GM23338 (cell line): Measurements from ENCODE around the gene CCDC122.

Experiments used
- CREB1 ChIP-seq: fragments of 250-450 bp; sonication (Bioruptor Pico); IDR thresholded peaks from 2 replicates; pipeline ENCODE4 v1.5.0; 2020; ENCODE audit warnings: low read depth, mild to moderate bottlenecking, moderate library complexity
- CTCF ChIP-seq, 2 experiments: fragments of 200-600 bp in 1 of 2; sonication (generic) in 1 of 2; conservative IDR thresholded peaks; 2 replicates each; pipeline versions ENCODE4 v1.5.1 to v1.6.1; 2016 to 2017; ENCODE audit warnings: antibody characterized with exemption in 2 of 2, low read depth in 2 of 2, mild to moderate bottlenecking in 2 of 2, moderate library complexity in 1 of 2
- ETS1 ChIP-seq: IDR thresholded peaks from 2 replicates; pipeline ENCODE4 v1.6.1; 2016; ENCODE audit warnings: antibody characterized with exemption
- EZH2 ChIP-seq: fragments of 200-600 bp; sonication (generic); IDR thresholded peaks from one replicate; pipeline ENCODE4 v1.8.0; 2017; ENCODE audit warnings: antibody characterized with exemption, mild to moderate bottlenecking, low read depth; ENCODE audit not compliant: unreplicated experiment
- EZH2phosphoT487 ChIP-seq: fragments of 200-600 bp; sonication (generic); IDR thresholded peaks from one replicate; pipeline ENCODE4 v1.8.1; 2018; ENCODE audit warnings: antibody characterized with exemption; ENCODE audit not compliant: unreplicated experiment
- JUNB ChIP-seq: IDR thresholded peaks from one replicate; pipeline ENCODE4 v1.6.1; 2016; ENCODE audit warnings: antibody characterized with exemption; ENCODE audit not compliant: unreplicated experiment
- NANOG ChIP-seq: IDR thresholded peaks from 2 replicates; pipeline ENCODE4 v1.6.1; 2016; ENCODE audit warnings: antibody characterized with exemption, borderline replicate concordance
- POLR2AphosphoS5 ChIP-seq: IDR thresholded peaks from 2 replicates; pipeline ENCODE4 v1.6.1; 2016; ENCODE audit warnings: antibody characterized with exemption, low read depth
- REST ChIP-seq: IDR thresholded peaks from one replicate; pipeline ENCODE4 v1.6.1; 2018; ENCODE audit warnings: antibody characterized with exemption; ENCODE audit not compliant: unreplicated experiment
- STAT1 ChIP-seq: IDR thresholded peaks from one replicate; pipeline ENCODE4 v1.6.1; 2016; ENCODE audit warnings: antibody characterized with exemption; ENCODE audit not compliant: unreplicated experiment
- ZNF114 ChIP-seq: fragments of 250-450 bp; sonication (Bioruptor Pico); IDR thresholded peaks from 2 replicates; pipeline ENCODE4 v1.5.0; 2020; ENCODE audit warnings: mild to moderate bottlenecking, moderate library complexity
- ZNF331 ChIP-seq: fragments of 250-450 bp; sonication (Bioruptor Pico); IDR thresholded peaks from 2 replicates; pipeline ENCODE4 v1.5.0; 2020; ENCODE audit warnings: low read depth, mild to moderate bottlenecking, moderate library complexity
- ZNF462 ChIP-seq: fragments of 250-450 bp; sonication (Bioruptor Pico); IDR thresholded peaks from 2 replicates; pipeline ENCODE4 v1.5.0; 2020; ENCODE audit warnings: mild to moderate bottlenecking, moderate library complexity

- no peak for TF ChIP-seq CTCF (conservative IDR thresholded peaks at IDR 0.05; ENCODE audit: low read depth in 2 of 2)
- no peak for TF ChIP-seq REST
- TF ChIP-seq JUNB, result no peak
- TF ChIP-seq ETS1, result no peak
- TF ChIP-seq POLR2AphosphoS5, result no peak
- no peak for TF ChIP-seq ZNF331 (CRISPR knock-in tag)
- TF ChIP-seq EZH2, result no peak
- TF ChIP-seq EZH2phosphoT487, result no peak
- no peak for TF ChIP-seq CREB1 (CRISPR knock-in tag)
- no peak for TF ChIP-seq ZNF114 (CRISPR knock-in tag)
- TF ChIP-seq ZNF462 (CRISPR knock-in tag), result no peak
- no peak for TF ChIP-seq STAT1
- no peak for TF ChIP-seq NANOG
Observed at GRCh38 chr13:43864921-43865320, 14.6 kb downstream of the CCDC122 start.
